ENCODE results near the gene PM20D1. TPM values are rescaled to one million over a fixed set of nuclear protein-coding genes. Genes with fewer than 3 reads are reported as not detected.
"Not testable (repeated sequence)": the region's sequence is repeated elsewhere in the genome, so short reads cannot be mapped to it uniquely, and the experiment has no call there.

Gene PM20D1
- total RNA-seq: 0.30 TPM
- long read RNA-seq: 0 reads

GRCh38 chr1:205849619-205850355 lies at the start of gene PM20D1:
PM20D1 (minus strand) TSS chr1:205850132; CDS start chr1:205850072, 60 bp downstream.
- Histone ChIP-seq H3K27me3 (ENCODE audit: low read depth) (no peaks in the 10 kb centered on the region), H3K4me1 (no peaks in the 10 kb centered on the region), H3K4me3 (peak within 1 kb of the TSS; percentile 61), H3K27ac (peak within 1 kb of the TSS; percentile 57), H3K9me3 (no peaks in the 10 kb centered on the region), H3K36me3 (no peaks in the 10 kb centered on the region)
- peak; percentile 98 to 99 for ATAC-seq
- no peak for TF ChIP-seq CTCF (IDR thresholded peaks at IDR 0.05)
- peak; percentile 80 for DNase-seq
- intact Hi-C loops (cut with DNase I): no loop called here

GRCh38 chr1:205896351-205896750 lies 46.4 kb upstream of the PM20D1 start:
- ATAC-seq: no peak

GRCh38 chr1:205894119-205894518 lies 44.2 kb upstream of the PM20D1 start:
- H3K27ac ChIP-seq; H3K4me3 ChIP-seq; intact Hi-C loops (cut with DNase I); H3K36me3 ChIP-seq; H3K4me1 ChIP-seq; ATAC-seq; H3K27me3 ChIP-seq (ENCODE audit: low read depth); H3K9me3 ChIP-seq; DNase-seq: not testable (repeated sequence)

More at GRCh38 chr1:205896351-205896750, 46.4 kb upstream of the PM20D1 start:
- DNase-seq: no peak
- no peaks in the 10 kb centered on the region for H3K4me1 ChIP-seq
- H3K27ac ChIP-seq: no peak overlapping the region
- H3K4me3 ChIP-seq: no peak overlapping the region
- intact Hi-C loops (cut with DNase I): no loop called here
- H3K9me3 ChIP-seq: no peaks in the 10 kb centered on the region
- no peak for TF ChIP-seq CTCF (IDR thresholded peaks at IDR 0.05)
- peaks cover 10% of the 10 kb centered on the region for H3K27me3 ChIP-seq (ENCODE audit: low read depth)
- H3K36me3 ChIP-seq: no peaks in the 10 kb centered on the region

GRCh38 chr1:205892175-205892574 lies 42.2 kb upstream of the PM20D1 start:
- H3K9me3 ChIP-seq; H3K27ac ChIP-seq; ATAC-seq; H3K4me3 ChIP-seq; H3K27me3 ChIP-seq (ENCODE audit: low read depth); DNase-seq; intact Hi-C loops (cut with DNase I); H3K36me3 ChIP-seq; H3K4me1 ChIP-seq: not testable (repeated sequence)

GRCh38 chr1:205891481-205891880 lies 41.5 kb upstream of the PM20D1 start:
- DNase-seq; H3K27me3 ChIP-seq (ENCODE audit: low read depth); H3K4me1 ChIP-seq; H3K4me3 ChIP-seq; H3K36me3 ChIP-seq; H3K27ac ChIP-seq; ATAC-seq; H3K9me3 ChIP-seq; intact Hi-C loops (cut with DNase I): not testable (repeated sequence)

- H3K36me3 ChIP-seq; H3K4me1 ChIP-seq; ATAC-seq; H3K9me3 ChIP-seq; H3K27ac ChIP-seq; intact Hi-C loops (cut with DNase I); H3K27me3 ChIP-seq (ENCODE audit: low read depth); DNase-seq; H3K4me3 ChIP-seq: not testable (repeated sequence)
These were observed 40.7 kb upstream of the PM20D1 start for GRCh38 chr1:205890631-205891030.

GRCh38 chr1:205889706-205890105 lies 39.8 kb upstream of the PM20D1 start:
- H3K36me3 ChIP-seq; H3K9me3 ChIP-seq; H3K4me1 ChIP-seq; DNase-seq; H3K27me3 ChIP-seq (ENCODE audit: low read depth); intact Hi-C loops (cut with DNase I); H3K4me3 ChIP-seq; ATAC-seq; H3K27ac ChIP-seq: not testable (repeated sequence)

- H3K27me3 ChIP-seq (ENCODE audit: low read depth); H3K36me3 ChIP-seq; H3K4me3 ChIP-seq; H3K9me3 ChIP-seq; ATAC-seq; H3K4me1 ChIP-seq; DNase-seq; H3K27ac ChIP-seq; intact Hi-C loops (cut with DNase I): not testable (repeated sequence)
These were observed 39.1 kb upstream of the PM20D1 start for GRCh38 chr1:205889006-205889405.
